Measurements from ENCODE around the gene SNRPB2.

The SNRPB2 gene

DNA sequence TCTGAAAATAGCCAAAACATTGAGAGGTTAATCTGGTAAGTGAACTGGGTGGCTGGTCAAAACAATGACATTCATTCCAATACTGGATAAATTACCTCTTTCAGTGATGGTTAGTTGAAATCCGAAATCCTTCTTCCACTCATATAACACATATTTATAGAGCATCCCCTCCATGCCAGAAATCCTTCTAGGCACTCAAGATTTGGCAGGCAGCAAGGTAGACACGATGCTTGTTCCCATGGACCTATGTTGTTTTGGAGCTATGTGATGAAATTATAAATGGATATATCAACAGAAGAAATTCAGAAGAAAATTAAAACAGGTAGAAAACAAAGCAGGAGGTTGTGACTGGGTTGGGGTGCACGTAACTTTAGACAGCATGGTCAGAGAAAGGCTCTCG, 26.3 kb upstream of the SNRPB2 start:
- Histone ChIP-seq H3K27me3 (replicated peaks; ENCODE audit: control insufficient read depth, insufficient read depth, low read length) (no peaks in the 10 kb centered on the region), H3K4me3 (replicated peaks; ENCODE audit: low read depth, low read length) (no peak overlapping the region), H3K36me3 (ENCODE audit: control insufficient read depth, insufficient read depth, low read length) (no peaks in the 10 kb centered on the region)
- TF ChIP-seq, protein P1, sequence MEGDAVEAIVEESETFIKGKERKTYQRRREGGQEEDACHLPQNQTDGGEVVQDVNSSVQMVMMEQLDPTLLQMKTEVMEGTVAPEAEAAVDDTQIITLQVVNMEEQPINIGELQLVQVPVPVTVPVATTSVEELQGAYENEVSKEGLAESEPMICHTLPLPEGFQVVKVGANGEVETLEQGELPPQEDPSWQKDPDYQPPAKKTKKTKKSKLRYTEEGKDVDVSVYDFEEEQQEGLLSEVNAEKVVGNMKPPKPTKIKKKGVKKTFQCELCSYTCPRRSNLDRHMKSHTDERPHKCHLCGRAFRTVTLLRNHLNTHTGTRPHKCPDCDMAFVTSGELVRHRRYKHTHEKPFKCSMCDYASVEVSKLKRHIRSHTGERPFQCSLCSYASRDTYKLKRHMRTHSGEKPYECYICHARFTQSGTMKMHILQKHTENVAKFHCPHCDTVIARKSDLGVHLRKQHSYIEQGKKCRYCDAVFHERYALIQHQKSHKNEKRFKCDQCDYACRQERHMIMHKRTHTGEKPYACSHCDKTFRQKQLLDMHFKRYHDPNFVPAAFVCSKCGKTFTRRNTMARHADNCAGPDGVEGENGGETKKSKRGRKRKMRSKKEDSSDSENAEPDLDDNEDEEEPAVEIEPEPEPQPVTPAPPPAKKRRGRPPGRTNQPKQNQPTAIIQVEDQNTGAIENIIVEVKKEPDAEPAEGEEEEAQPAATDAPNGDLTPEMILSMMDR (IDR thresholded peaks at IDR 0.05; ENCODE audit: insufficient read depth, low read length, poor library complexity, severe bottlenecking) = no peak
- DNase-seq (ENCODE audit: extremely low read depth, insufficient read length) = no peak

DNA sequence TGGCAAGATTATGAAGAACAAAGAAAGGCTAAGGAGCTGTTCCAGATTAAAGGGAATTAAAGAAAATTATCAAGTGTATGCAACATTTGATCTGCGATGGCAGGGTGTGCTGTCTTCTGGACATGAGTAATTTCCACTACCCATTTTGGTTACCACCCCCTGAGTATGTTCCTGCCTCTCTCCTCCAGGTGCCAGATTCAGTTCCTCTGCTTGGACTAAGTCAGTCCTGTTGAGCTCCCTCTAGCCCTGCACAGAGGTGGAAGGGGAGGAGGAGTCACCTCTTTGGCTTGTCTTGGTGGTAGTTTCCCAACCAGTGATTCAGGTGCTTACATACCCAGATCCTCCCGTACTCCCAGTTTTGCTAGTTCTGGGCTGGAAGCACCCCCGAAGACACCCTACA, 22.2 kb upstream of the SNRPB2 start:
- no peak for DNase-seq (ENCODE audit: extremely low read depth, insufficient read length)
- Histone ChIP-seq H3K4me3 (replicated peaks; ENCODE audit: low read depth, low read length) (no peak overlapping the region), H3K27me3 (replicated peaks; ENCODE audit: control insufficient read depth, insufficient read depth, low read length) (no peaks in the 10 kb centered on the region), H3K36me3 (ENCODE audit: control insufficient read depth, insufficient read depth, low read length) (no peaks in the 10 kb centered on the region)
- TF ChIP-seq, protein P1 (IDR thresholded peaks at IDR 0.05; ENCODE audit: insufficient read depth, low read length, poor library complexity, severe bottlenecking) = no peak

DNA sequence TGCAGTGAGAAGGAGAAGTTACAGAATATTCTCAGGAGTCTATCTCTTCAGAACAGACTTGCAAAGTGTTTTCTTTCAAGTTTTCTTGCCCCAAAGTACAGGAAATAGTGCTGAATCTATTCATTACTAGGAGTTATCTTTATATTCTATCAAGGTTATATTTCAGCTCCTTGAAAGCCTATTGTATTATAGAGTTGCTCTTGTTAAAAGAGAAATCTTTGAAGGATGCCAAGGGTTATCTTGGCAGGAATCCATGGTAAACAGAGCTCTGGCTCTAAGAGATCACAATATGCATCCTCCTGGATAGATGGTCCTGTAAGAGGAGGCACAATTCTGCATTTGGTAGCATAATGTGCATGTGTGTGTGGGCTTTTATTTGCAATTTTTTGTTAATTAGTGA, 21.2 kb upstream of the SNRPB2 start:
- H3K27me3 ChIP-seq (replicated peaks; ENCODE audit: control insufficient read depth, insufficient read depth, low read length) = no peaks in the 10 kb centered on the region
- no peak overlapping the region for H3K4me3 ChIP-seq (replicated peaks; ENCODE audit: low read depth, low read length)
- DNase-seq (ENCODE audit: extremely low read depth, insufficient read length) = no peak
- TF ChIP-seq, protein P1 (IDR thresholded peaks at IDR 0.05; ENCODE audit: insufficient read depth, low read length, poor library complexity, severe bottlenecking) = no peak
- H3K36me3 ChIP-seq (ENCODE audit: control insufficient read depth, insufficient read depth, low read length) = no peaks in the 10 kb centered on the region

- Histone ChIP-seq H3K27me3 (replicated peaks; ENCODE audit: control insufficient read depth, insufficient read depth, low read length) (no peaks in the 10 kb centered on the region), H3K36me3 (ENCODE audit: control insufficient read depth, insufficient read depth, low read length) (no peaks in the 10 kb centered on the region), H3K4me3 (replicated peaks; ENCODE audit: low read depth, low read length) (no peak overlapping the region)
- DNase-seq (ENCODE audit: extremely low read depth, insufficient read length) = no peak
- TF ChIP-seq, protein P1 (IDR thresholded peaks at IDR 0.05; ENCODE audit: insufficient read depth, low read length, poor library complexity, severe bottlenecking) = no peak
These were observed 20.8 kb upstream of the SNRPB2 start for GRCh38 chr20:16709017-16709416.

DNA sequence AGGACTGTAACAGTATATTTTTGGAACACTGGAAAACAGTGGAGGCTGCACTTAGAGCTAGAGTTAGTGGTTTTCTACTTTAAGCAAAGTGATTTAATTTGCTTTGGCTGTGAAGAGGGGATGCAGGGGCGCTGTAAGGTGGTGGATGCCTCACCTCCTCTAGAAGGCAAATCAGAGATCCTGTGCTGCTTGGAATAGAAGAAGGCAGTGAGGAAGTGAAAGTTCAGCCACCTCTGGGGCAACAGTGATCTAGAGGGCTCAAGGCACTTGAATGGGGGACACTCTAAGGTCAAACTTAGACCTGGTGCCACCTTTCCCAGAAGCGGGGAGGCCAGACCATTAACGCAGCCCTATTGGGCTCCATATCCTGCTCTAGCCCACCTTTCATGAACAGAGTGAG, 19.0 kb upstream of the SNRPB2 start:
- Histone ChIP-seq H3K36me3 (ENCODE audit: control insufficient read depth, insufficient read depth, low read length) (no peaks in the 10 kb centered on the region), H3K27me3 (replicated peaks; ENCODE audit: control insufficient read depth, insufficient read depth, low read length) (no peaks in the 10 kb centered on the region; the same call in 1 of the 2 replicates), H3K4me3 (replicated peaks; ENCODE audit: low read depth, low read length) (no peak overlapping the region)
- TF ChIP-seq, protein P1 (IDR thresholded peaks at IDR 0.05; ENCODE audit: insufficient read depth, low read length, poor library complexity, severe bottlenecking) = no peak
- DNase-seq (ENCODE audit: extremely low read depth, insufficient read length) = no peak

- no peaks in the 10 kb centered on the region for H3K36me3 ChIP-seq (ENCODE audit: control insufficient read depth, insufficient read depth, low read length)
- DNase-seq (ENCODE audit: extremely low read depth, insufficient read length) = no peak
- TF ChIP-seq, protein P1 (IDR thresholded peaks at IDR 0.05; ENCODE audit: insufficient read depth, low read length, poor library complexity, severe bottlenecking) = no peak
- no peaks in the 10 kb centered on the region; the same call in 1 of the 2 replicates for H3K27me3 ChIP-seq (replicated peaks; ENCODE audit: control insufficient read depth, insufficient read depth, low read length)
- no peak overlapping the region for H3K4me3 ChIP-seq (replicated peaks; ENCODE audit: low read depth, low read length)
These were observed 18.1 kb upstream of the SNRPB2 start for GRCh38 chr20:16711661-16712258.

All from GM06990 (cell line).